22Rv1 (cell line): ENCODE results near the gene KLRF2.

Experiments
- CTCF ChIP-seq: fragments of 450-650 bp; IDR thresholded peaks from 2 replicates; pipeline ENCODE4 v1.5.1; 2017; ENCODE audit warnings: mild to moderate bottlenecking
- ZFX ChIP-seq: fragments of 450-650 bp; IDR thresholded peaks from 2 replicates; pipeline ENCODE4 v1.6.1; 2017; ENCODE audit warnings: antibody characterized with exemption, borderline replicate concordance

DNA sequence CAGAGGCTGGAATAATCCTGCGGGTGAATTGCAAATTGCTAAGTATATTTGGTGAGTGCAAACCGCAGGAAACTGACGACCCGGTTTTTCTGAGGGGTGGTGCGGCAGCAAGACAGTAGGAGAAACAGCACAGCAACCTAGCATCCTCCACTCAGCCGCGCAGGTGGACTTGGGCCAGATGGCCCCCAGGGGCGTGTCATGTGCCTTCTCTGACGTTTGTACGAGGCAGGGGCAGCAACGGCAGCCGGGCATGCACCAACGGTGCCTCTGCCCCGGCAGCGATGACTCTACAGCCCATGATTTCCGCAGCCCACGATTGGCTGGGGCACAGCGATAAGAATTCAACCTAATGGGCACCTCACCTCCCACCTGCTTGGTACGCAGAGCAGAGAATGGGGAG, 62.0 kb downstream of the KLRF2 start:
- no peak for TF ChIP-seq CTCF
- no peak for TF ChIP-seq ZFX
